ENCODE measurements around the gene TXNDC12. TPM values are rescaled to one million over a fixed set of nuclear protein-coding genes. Genes with fewer than 3 reads are reported as not detected.
"Not testable (repeated sequence)": the region's sequence is repeated elsewhere in the genome, so short reads cannot be mapped to it uniquely, and the experiment has no call there.

The TXNDC12 gene
- total and polyA plus RNA-seq, 2 donors (not counting 1 experiment from before 2014, with no cell fraction given) = 12.6 to 38.9 TPM

DNA sequence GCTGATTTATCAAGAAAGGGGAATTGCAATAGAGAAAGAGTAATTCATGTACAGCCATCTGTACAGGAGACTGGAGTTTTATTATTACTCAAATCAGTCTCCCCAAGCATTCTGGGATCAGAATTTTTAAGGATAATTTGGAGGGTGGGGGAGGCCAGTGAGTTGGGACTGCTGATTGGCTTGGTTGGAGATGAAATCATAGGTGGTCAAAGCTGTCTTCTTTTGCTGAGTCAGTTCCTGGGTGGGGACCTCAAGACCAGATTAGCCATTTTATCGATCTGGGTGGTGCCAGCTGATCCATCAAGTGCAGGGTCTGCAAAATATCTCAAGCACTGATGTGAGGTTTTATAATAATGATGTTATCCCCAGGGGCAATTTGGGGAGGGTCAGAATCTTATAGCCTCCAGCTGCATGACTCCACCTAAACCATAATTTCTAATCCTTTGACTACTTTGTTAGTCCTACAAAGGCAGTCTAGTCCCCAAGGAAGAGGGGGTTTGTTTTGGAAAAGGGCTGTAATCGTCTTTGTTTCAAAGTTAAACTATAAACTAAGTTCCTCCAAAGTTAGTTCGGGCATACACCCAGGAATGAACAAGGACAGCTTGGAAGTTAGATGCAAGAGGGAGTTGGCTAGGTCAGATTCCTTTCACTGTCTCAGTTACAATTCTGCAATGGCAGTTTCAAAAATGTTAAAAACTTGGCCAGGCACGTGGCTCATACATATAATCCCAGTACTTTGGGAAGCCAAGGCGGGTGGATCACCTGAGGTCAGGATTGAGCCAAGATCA is 47.6 kb downstream of the TXNDC12 start:
- no peaks in the 10 kb centered on the region for H3K4me1 ChIP-seq (ENCODE audit: control insufficient read depth in 2 of 2, insufficient read depth in 2 of 2, low read length in 2 of 2)
- DNase-seq = no peak
- intact Hi-C loops (cut with micrococcal nuclease) = no loop called here
- no peaks in the 10 kb centered on the region for H4K20me1 ChIP-seq (ENCODE audit: control insufficient read depth, insufficient read depth, low read length, poor library complexity, severe bottlenecking)
- CTCF ChIA-PET = interaction anchor here (1.5 kb wide), 1 partner anchor 110 kb away, joined by 6 read pairs; no protein-coding TSS in a partner anchor
- H3K36me3 ChIP-seq (replicated peaks in 1 of 2; ENCODE audit: control extremely low read depth in 1 of 2, control insufficient read depth in 1 of 2, extremely low read depth in 1 of 2, insufficient read depth in 2 of 2, low read length in 1 of 2) = no peaks in the 10 kb centered on the region
- H3K4me3 Mint-ChIP-seq = no peak overlapping the region
- H3K27ac ChIP-seq (ENCODE audit: low read length in 2 of 2) = no peak overlapping the region
- peaks cover 26% of the 10 kb centered on the region for H3K27me3 Mint-ChIP-seq
- no peaks in the 10 kb centered on the region for H3K9me3 ChIP-seq (ENCODE audit: control extremely low read depth in 1 of 3, control insufficient read depth in 2 of 3, insufficient read depth in 1 of 3, low read length in 2 of 3)
- TF ChIP-seq EZH2 (IDR thresholded peaks at IDR 0.05; ENCODE audit: borderline replicate concordance, insufficient read depth, low read depth, low read length, poor library complexity, severe bottlenecking) = no peak
- TF ChIP-seq, protein P1, sequence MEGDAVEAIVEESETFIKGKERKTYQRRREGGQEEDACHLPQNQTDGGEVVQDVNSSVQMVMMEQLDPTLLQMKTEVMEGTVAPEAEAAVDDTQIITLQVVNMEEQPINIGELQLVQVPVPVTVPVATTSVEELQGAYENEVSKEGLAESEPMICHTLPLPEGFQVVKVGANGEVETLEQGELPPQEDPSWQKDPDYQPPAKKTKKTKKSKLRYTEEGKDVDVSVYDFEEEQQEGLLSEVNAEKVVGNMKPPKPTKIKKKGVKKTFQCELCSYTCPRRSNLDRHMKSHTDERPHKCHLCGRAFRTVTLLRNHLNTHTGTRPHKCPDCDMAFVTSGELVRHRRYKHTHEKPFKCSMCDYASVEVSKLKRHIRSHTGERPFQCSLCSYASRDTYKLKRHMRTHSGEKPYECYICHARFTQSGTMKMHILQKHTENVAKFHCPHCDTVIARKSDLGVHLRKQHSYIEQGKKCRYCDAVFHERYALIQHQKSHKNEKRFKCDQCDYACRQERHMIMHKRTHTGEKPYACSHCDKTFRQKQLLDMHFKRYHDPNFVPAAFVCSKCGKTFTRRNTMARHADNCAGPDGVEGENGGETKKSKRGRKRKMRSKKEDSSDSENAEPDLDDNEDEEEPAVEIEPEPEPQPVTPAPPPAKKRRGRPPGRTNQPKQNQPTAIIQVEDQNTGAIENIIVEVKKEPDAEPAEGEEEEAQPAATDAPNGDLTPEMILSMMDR (IDR thresholded peaks at IDR 0.05) = no peak
- ATAC-seq (ENCODE audit: low read depth) = no peak
- H3K4me3 ChIP-seq (ENCODE audit: control extremely low read depth in 1 of 5, extremely low read depth in 1 of 5, insufficient read depth in 1 of 5, low read depth in 2 of 5, low read length in 4 of 5) = no peak overlapping the region
- H2AFZ ChIP-seq (ENCODE audit: insufficient read depth, low read depth, low read length, poor library complexity, severe bottlenecking) = no peak overlapping the region
- 77% methylated on average over 2 of the region's 5 CpGs for WGBS (ENCODE audit: insufficient coverage)
- H3K4me2 ChIP-seq (replicated peaks; ENCODE audit: low read depth, low read length, poor library complexity, severe bottlenecking) = no peak overlapping the region
- no peak overlapping the region for H3K27ac Mint-ChIP-seq
- no peak overlapping the region for H3K9ac ChIP-seq (ENCODE audit: low read length)
- H3K4me1 Mint-ChIP-seq = no peaks in the 10 kb centered on the region
- H3K27me3 ChIP-seq (replicated peaks in 1 of 4; ENCODE audit: control extremely low read depth in 1 of 4, control insufficient read depth in 3 of 4, insufficient read depth in 4 of 4, low read length in 3 of 4) = peaks cover 0 to 11% (median 0%) of the 10 kb centered on the region in 4 experiments
- H3K79me2 ChIP-seq (ENCODE audit: control insufficient read depth, insufficient read depth, low read length) = no peaks in the 10 kb centered on the region
- POLR2A ChIA-PET = no interaction called here
- no peaks in the 10 kb centered on the region for H3K9me3 Mint-ChIP-seq (ENCODE audit: insufficient read depth)

GRCh38 chr1:52006081-52006553 is 48.9 kb downstream of the TXNDC12 start:
- H3K4me3 ChIP-seq (ENCODE audit: control extremely low read depth in 1 of 5, extremely low read depth in 1 of 5, insufficient read depth in 1 of 5, low read depth in 2 of 5, low read length in 4 of 5); H3K4me1 ChIP-seq (ENCODE audit: control insufficient read depth in 2 of 2, insufficient read depth in 2 of 2, low read length in 2 of 2); ATAC-seq (ENCODE audit: low read depth); H3K27ac Mint-ChIP-seq; H4K20me1 ChIP-seq (ENCODE audit: control insufficient read depth, insufficient read depth, low read length, poor library complexity, severe bottlenecking); H3K4me2 ChIP-seq (replicated peaks; ENCODE audit: low read depth, low read length, poor library complexity, severe bottlenecking); POLR2A ChIA-PET; DNase-seq; H3K4me3 Mint-ChIP-seq; H3K36me3 ChIP-seq (replicated peaks in 1 of 2; ENCODE audit: control extremely low read depth in 1 of 2, control insufficient read depth in 1 of 2, extremely low read depth in 1 of 2, insufficient read depth in 2 of 2, low read length in 1 of 2); H2AFZ ChIP-seq (ENCODE audit: insufficient read depth, low read depth, low read length, poor library complexity, severe bottlenecking); H3K9ac ChIP-seq (ENCODE audit: low read length); H3K9me3 ChIP-seq (ENCODE audit: control extremely low read depth in 1 of 3, control insufficient read depth in 2 of 3, insufficient read depth in 1 of 3, low read length in 2 of 3); H3K4me1 Mint-ChIP-seq; H3K9me3 Mint-ChIP-seq (ENCODE audit: insufficient read depth); intact Hi-C loops (cut with micrococcal nuclease); H3K79me2 ChIP-seq (ENCODE audit: control insufficient read depth, insufficient read depth, low read length); H3K27ac ChIP-seq (ENCODE audit: low read length in 2 of 2): not testable (repeated sequence)
- CTCF ChIA-PET = interaction anchor here (3.2 kb wide), 1 partner anchor 109 kb away, joined by 20 read pairs; no protein-coding TSS in a partner anchor
- peaks cover 28% of the 10 kb centered on the region for H3K27me3 Mint-ChIP-seq
- peaks cover 0 to 11% (median 0%) of the 10 kb centered on the region in 4 experiments for H3K27me3 ChIP-seq (replicated peaks in 1 of 4; ENCODE audit: control extremely low read depth in 1 of 4, control insufficient read depth in 3 of 4, insufficient read depth in 4 of 4, low read length in 3 of 4)
- WGBS (ENCODE audit: insufficient coverage) = no CpG with 5 or more reads among the region's 5 CpGs

GRCh38 chr1:52005548-52005947 is 49.4 kb downstream of the TXNDC12 start:
- DNase-seq; H3K4me1 Mint-ChIP-seq; ATAC-seq (ENCODE audit: low read depth); intact Hi-C loops (cut with micrococcal nuclease); POLR2A ChIA-PET; H3K9me3 Mint-ChIP-seq (ENCODE audit: insufficient read depth); H3K4me2 ChIP-seq (replicated peaks; ENCODE audit: low read depth, low read length, poor library complexity, severe bottlenecking); H3K9ac ChIP-seq (ENCODE audit: low read length); H3K4me3 Mint-ChIP-seq; H3K79me2 ChIP-seq (ENCODE audit: control insufficient read depth, insufficient read depth, low read length); H3K27ac ChIP-seq (ENCODE audit: low read length in 2 of 2); H3K27ac Mint-ChIP-seq; H3K4me3 ChIP-seq (ENCODE audit: control extremely low read depth in 1 of 5, extremely low read depth in 1 of 5, insufficient read depth in 1 of 5, low read depth in 2 of 5, low read length in 4 of 5); H4K20me1 ChIP-seq (ENCODE audit: control insufficient read depth, insufficient read depth, low read length, poor library complexity, severe bottlenecking); H3K36me3 ChIP-seq (replicated peaks in 1 of 2; ENCODE audit: control extremely low read depth in 1 of 2, control insufficient read depth in 1 of 2, extremely low read depth in 1 of 2, insufficient read depth in 2 of 2, low read length in 1 of 2); H3K9me3 ChIP-seq (ENCODE audit: control extremely low read depth in 1 of 3, control insufficient read depth in 2 of 3, insufficient read depth in 1 of 3, low read length in 2 of 3); H2AFZ ChIP-seq (ENCODE audit: insufficient read depth, low read depth, low read length, poor library complexity, severe bottlenecking); H3K4me1 ChIP-seq (ENCODE audit: control insufficient read depth in 2 of 2, insufficient read depth in 2 of 2, low read length in 2 of 2): not testable (repeated sequence)
- peaks cover 28% of the 10 kb centered on the region for H3K27me3 Mint-ChIP-seq
- 70% methylated on average over 2 of the region's 3 CpGs for WGBS (ENCODE audit: insufficient coverage)
- CTCF ChIA-PET = interaction anchor here (3.2 kb wide), 1 partner anchor 108 kb away, joined by 20 read pairs; no protein-coding TSS in a partner anchor
- peaks cover 0 to 11% (median 0%) of the 10 kb centered on the region in 4 experiments for H3K27me3 ChIP-seq (replicated peaks in 1 of 4; ENCODE audit: control extremely low read depth in 1 of 4, control insufficient read depth in 3 of 4, insufficient read depth in 4 of 4, low read length in 3 of 4)

Measured in B cell (primary cell).